GM23338 (cell line): ENCODE data around the gene RABL6. TPM values are rescaled to one million over a fixed set of nuclear protein-coding genes. Genes with fewer than 3 reads are reported as not detected.

ENCODE experiments used
- ATAC-seq: fragments of 200-7000 bp; cut with Tn5 transposase; 3 replicates; pipeline ENCODE4 v1.9.1; 2020
- DNase-seq: peaks from one replicate; pipeline ENCODE4 v3.0.0-alpha.2; 2015; ENCODE audit warnings: low spot score
- H2AFZ ChIP-seq: fragments of 200-600 bp; sonication (generic); 2 replicates; pipeline ENCODE4 v1.8.0; 2016; ENCODE audit warnings: antibody characterized with exemption, mild to moderate bottlenecking, moderate library complexity
- H3F3A ChIP-seq: fragments of 200-600 bp; sonication (generic); replicated peaks from 2 replicates; pipeline ENCODE4 v1.8.0; 2017; ENCODE audit warnings: antibody characterized with exemption, mixed run types, low read depth
- H3K27ac ChIP-seq: fragments of 200-600 bp; sonication (generic); 2 replicates; pipeline ENCODE4 v1.6.1; 2016; ENCODE audit warnings: low read depth
- H3K27me3 ChIP-seq: fragments of 200-600 bp; sonication (generic); 2 replicates; pipeline ENCODE4 v1.8.0; 2016; ENCODE audit warnings: mild to moderate bottlenecking, mixed run types, moderate library complexity; ENCODE audit not compliant: insufficient read depth
- H3K36me3 ChIP-seq: fragments of 200-600 bp; sonication (generic); 2 replicates; pipeline ENCODE4 v1.8.0; 2016; ENCODE audit warnings: mild to moderate bottlenecking; ENCODE audit not compliant: insufficient read depth
- H3K4me1 ChIP-seq: fragments of 200-600 bp; sonication (generic); 2 replicates; pipeline ENCODE4 v1.8.0; 2016; ENCODE audit warnings: mild to moderate bottlenecking, moderate library complexity; ENCODE audit not compliant: insufficient read depth
- H3K4me2 ChIP-seq: fragments of 200-600 bp; sonication (generic); 2 replicates; pipeline ENCODE4 v1.7.1; 2017; ENCODE audit warnings: mixed run types
- H3K4me3 ChIP-seq: fragments of 200-600 bp; sonication (generic); 2 replicates; pipeline ENCODE4 v1.6.1; 2016; ENCODE audit warnings: mixed run types
- H3K79me2 ChIP-seq: fragments of 200-600 bp; sonication (generic); replicated peaks from 2 replicates; pipeline ENCODE4 v1.8.0; 2017; ENCODE audit warnings: mild to moderate bottlenecking; ENCODE audit not compliant: insufficient read depth
- H3K9me2 ChIP-seq: fragments of 200-600 bp; sonication (generic); 2 replicates; pipeline ENCODE4 v1.8.0; 2017; ENCODE audit not compliant: insufficient read depth
- H4K20me1 ChIP-seq: fragments of 200-600 bp; sonication (generic); replicated peaks from 2 replicates; pipeline ENCODE4 v1.8.0; 2017; ENCODE audit warnings: mild to moderate bottlenecking; ENCODE audit not compliant: insufficient read depth
- H3K27ac Mint-ChIP-seq: 2 replicates; pipeline ENCODE4 v1.8.0; 2020; ENCODE audit warnings: inconsistent platforms, mild to moderate bottlenecking, moderate library complexity, mixed read lengths
- H3K27me3 Mint-ChIP-seq: 3 replicates; pipeline ENCODE4 v1.8.0; 2022; ENCODE audit warnings: low read depth, mild to moderate bottlenecking, moderate library complexity, mixed read lengths, inconsistent platforms; ENCODE audit not compliant: insufficient read depth, poor library complexity
- H3K36me3 Mint-ChIP-seq: 3 replicates; pipeline ENCODE4 v1.8.0; 2021; ENCODE audit warnings: low read depth, mild to moderate bottlenecking, inconsistent platforms, moderate library complexity, mixed read lengths
- H3K4me1 Mint-ChIP-seq: 3 replicates; pipeline ENCODE4 v1.8.0; 2020; ENCODE audit warnings: mild to moderate bottlenecking, inconsistent platforms, mixed read lengths
- H3K4me3 Mint-ChIP-seq: 3 replicates; pipeline ENCODE4 v1.8.0; 2021; ENCODE audit warnings: moderate library complexity, mild to moderate bottlenecking, inconsistent platforms, mixed read lengths
- H3K9me3 Mint-ChIP-seq: 3 replicates; pipeline ENCODE4 v1.8.0; 2020; ENCODE audit warnings: moderate library complexity, mild to moderate bottlenecking, inconsistent platforms, mixed read lengths
- CREB1 ChIP-seq: fragments of 250-450 bp; sonication (Bioruptor Pico); IDR thresholded peaks from 2 replicates; pipeline ENCODE4 v1.5.0; 2020; ENCODE audit warnings: low read depth, mild to moderate bottlenecking, moderate library complexity
- ETS1 ChIP-seq: IDR thresholded peaks from 2 replicates; pipeline ENCODE4 v1.6.1; 2016; ENCODE audit warnings: antibody characterized with exemption
- EZH2 ChIP-seq: fragments of 200-600 bp; sonication (generic); IDR thresholded peaks from one replicate; pipeline ENCODE4 v1.8.0; 2017; ENCODE audit warnings: antibody characterized with exemption, mild to moderate bottlenecking, low read depth; ENCODE audit not compliant: unreplicated experiment
- EZH2phosphoT487 ChIP-seq: fragments of 200-600 bp; sonication (generic); IDR thresholded peaks from one replicate; pipeline ENCODE4 v1.8.1; 2018; ENCODE audit warnings: antibody characterized with exemption; ENCODE audit not compliant: unreplicated experiment
- JUNB ChIP-seq: IDR thresholded peaks from one replicate; pipeline ENCODE4 v1.6.1; 2016; ENCODE audit warnings: antibody characterized with exemption; ENCODE audit not compliant: unreplicated experiment
- NANOG ChIP-seq: IDR thresholded peaks from 2 replicates; pipeline ENCODE4 v1.6.1; 2016; ENCODE audit warnings: antibody characterized with exemption, borderline replicate concordance
- POLR2AphosphoS5 ChIP-seq: IDR thresholded peaks from 2 replicates; pipeline ENCODE4 v1.6.1; 2016; ENCODE audit warnings: antibody characterized with exemption, low read depth
- REST ChIP-seq: IDR thresholded peaks from one replicate; pipeline ENCODE4 v1.6.1; 2018; ENCODE audit warnings: antibody characterized with exemption; ENCODE audit not compliant: unreplicated experiment
- STAT1 ChIP-seq: IDR thresholded peaks from one replicate; pipeline ENCODE4 v1.6.1; 2016; ENCODE audit warnings: antibody characterized with exemption; ENCODE audit not compliant: unreplicated experiment
- ZNF114 ChIP-seq: fragments of 250-450 bp; sonication (Bioruptor Pico); IDR thresholded peaks from 2 replicates; pipeline ENCODE4 v1.5.0; 2020; ENCODE audit warnings: mild to moderate bottlenecking, moderate library complexity
- ZNF331 ChIP-seq: fragments of 250-450 bp; sonication (Bioruptor Pico); IDR thresholded peaks from 2 replicates; pipeline ENCODE4 v1.5.0; 2020; ENCODE audit warnings: low read depth, mild to moderate bottlenecking, moderate library complexity
- ZNF462 ChIP-seq: fragments of 250-450 bp; sonication (Bioruptor Pico); IDR thresholded peaks from 2 replicates; pipeline ENCODE4 v1.5.0; 2020; ENCODE audit warnings: mild to moderate bottlenecking, moderate library complexity
- polyA plus RNA-seq: library from polyadenylated mRNA; unstranded; fragments of >200 nt; fragmentation: Nextera tagmentation; extraction: Ambion mirVana; gene quantifications from 2 replicates; pipeline ENCODE4 v1.2.1, GENCODE V29; 2016
- total RNA-seq: library from RNA; depleted of rRNA; stranded (reverse); fragments of >200 nt; shearing (Covaris generic); gene quantifications from 2 replicates; pipeline ENCODE4 v1.2.3, GENCODE V29; 2014

Gene RABL6
- total and polyA plus RNA-seq, 2 experiments from 2014 or later = 59.1 to 127 TPM

- H3K27me3 Mint-ChIP-seq = peaks cover 20% of the 10 kb centered on the region
- TF ChIP-seq ZNF331 (CRISPR knock-in tag) (no peak), STAT1 (no peak), REST (no peak), JUNB (no peak), CREB1 (CRISPR knock-in tag) (no peak), POLR2AphosphoS5 (no peak), EZH2 (no peak), ZNF462 (CRISPR knock-in tag) (no peak), ZNF114 (no peak), EZH2phosphoT487 (no peak), ETS1 (no peak), NANOG (no peak)
- H3K27ac Mint-ChIP-seq = no peak overlapping the region
- peak overlapping the region; percentile 9; the same call in 1 of the 3 replicates for H3K4me3 Mint-ChIP-seq
- H3K79me2 ChIP-seq = 0 out of 2 replicates have a peak, but pooled peaks cover 4% of the 10 kb centered on the region
- no peak overlapping the region for H2AFZ ChIP-seq
- 0 out of 2 replicates have a peak, but pooled peaks cover under 1% of the 10 kb centered on the region for H3K27me3 ChIP-seq
- H3K4me1 ChIP-seq = peaks cover 13% of the 10 kb centered on the region
- H3K4me2 ChIP-seq = no peak overlapping the region
- ATAC-seq (no peak), DNase-seq (peak; percentile 38)
- 0 out of 2 replicates have a peak, but pooled peaks cover 6% of the 10 kb centered on the region for H3F3A ChIP-seq
- H3K9me2 ChIP-seq = no peaks in the 10 kb centered on the region
- no peak overlapping the region for H3K27ac ChIP-seq
- H3K4me1 Mint-ChIP-seq = peaks cover 30% of the 10 kb centered on the region
- H3K36me3 Mint-ChIP-seq = peaks cover 8% of the 10 kb centered on the region; the same call in 2 of the 3 replicates
- H3K36me3 ChIP-seq = no peaks in the 10 kb centered on the region
- H3K4me3 ChIP-seq = no peak overlapping the region
- H3K9me3 Mint-ChIP-seq = no peaks in the 10 kb centered on the region
- peaks cover 14% of the 10 kb centered on the region for H4K20me1 ChIP-seq
These were observed 14.4 kb upstream of the RABL6 start for GRCh38 chr9:136793086-136793946.
